Choroid plexus epithelial cell (primary cell): Measurements from ENCODE around the gene FHDC1.

Experiments used
- DNase-seq: peaks from one replicate; pipeline ENCODE4 v3.0.0-alpha.2; 2010; ENCODE audit warnings: low read depth
- H3K4me3 ChIP-seq: 2 replicates; pipeline ENCODE4 v1.5.1; 2011; ENCODE audit warnings: low read depth, mild to moderate bottlenecking, control low read depth, low read length, moderate library complexity
- CTCF ChIP-seq: conservative IDR thresholded peaks from 2 replicates; pipeline ENCODE4 v1.5.1; 2011; ENCODE audit warnings: low read depth, mild to moderate bottlenecking, control low read depth, inconsistent platforms, low read length, moderate library complexity

Gene FHDC1

GRCh38 chr4:152996672-152997071 is 60.5 kb downstream of the FHDC1 start:
- H3K4me3 ChIP-seq, result no peak overlapping the region
- TF ChIP-seq CTCF, result no peak
- no peak for DNase-seq

GRCh38 chr4:152997288-152997687 is 61.2 kb downstream of the FHDC1 start:
- no peak for DNase-seq
- no peak overlapping the region for H3K4me3 ChIP-seq
- no peak for TF ChIP-seq CTCF

GRCh38 chr4:152997771-152998487 is 61.8 kb downstream of the FHDC1 start:
- no peak for DNase-seq
- H3K4me3 ChIP-seq, result no peak overlapping the region
- no peak for TF ChIP-seq CTCF

- no peak for DNase-seq
- no peak overlapping the region for H3K4me3 ChIP-seq
- no peak for TF ChIP-seq CTCF
Measured at GRCh38 chr4:152998861-152999260, 62.7 kb downstream of the FHDC1 start.

- H3K4me3 ChIP-seq, result no peak overlapping the region
- TF ChIP-seq CTCF, result no peak
- DNase-seq, result no peak
Measured at GRCh38 chr4:152999346-153000075, 63.4 kb downstream of the FHDC1 start.

- TF ChIP-seq CTCF, result no peak
- DNase-seq, result no peak
- H3K4me3 ChIP-seq, result no peak overlapping the region
Measured at GRCh38 chr4:153000076-153000420, 63.9 kb downstream of the FHDC1 start.

- no peak for TF ChIP-seq CTCF
- H3K4me3 ChIP-seq, result no peak overlapping the region
- DNase-seq, result no peak
Measured at GRCh38 chr4:153001626-153002025, 65.5 kb downstream of the FHDC1 start.
